ENCODE data around the gene FAM236B.
"Not testable (repeated sequence)": the region's sequence is repeated elsewhere in the genome, so short reads cannot be mapped to it uniquely, and the experiment has no call there.

The FAM236B gene

DNA sequence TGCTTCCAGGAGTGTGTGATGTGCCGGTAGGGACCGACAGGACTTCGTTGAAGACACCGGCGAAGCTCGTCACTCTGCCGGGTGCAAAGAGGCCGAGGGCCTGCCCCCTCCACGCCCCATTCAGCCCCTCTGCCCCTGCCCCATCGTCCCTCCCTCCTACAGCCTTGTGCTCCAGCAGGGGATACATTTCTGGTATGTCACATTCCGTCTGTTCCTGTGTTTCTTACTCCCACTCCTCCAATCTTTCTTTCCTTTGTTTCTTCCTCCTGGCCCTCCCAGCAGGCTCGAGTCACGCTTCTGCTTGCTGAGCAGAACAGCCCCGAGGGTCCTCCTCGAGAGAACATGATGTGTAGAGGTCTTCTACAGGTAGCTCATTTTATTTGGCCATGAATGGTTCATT lies at the start of gene FAM236B:
FAM236B (minus strand) TSS at position 101 of the 400 bp plus-strand sequence; CDS start at position 1, 100 bp downstream.
- not testable (repeated sequence) for H3K4me1 Mint-ChIP-seq (ENCODE audit: low read depth); H3K36me3 Mint-ChIP-seq (ENCODE audit: low read depth); H3K4me3 Mint-ChIP-seq; H3K9me3 Mint-ChIP-seq; H3K27ac Mint-ChIP-seq; H3K27me3 Mint-ChIP-seq

DNA sequence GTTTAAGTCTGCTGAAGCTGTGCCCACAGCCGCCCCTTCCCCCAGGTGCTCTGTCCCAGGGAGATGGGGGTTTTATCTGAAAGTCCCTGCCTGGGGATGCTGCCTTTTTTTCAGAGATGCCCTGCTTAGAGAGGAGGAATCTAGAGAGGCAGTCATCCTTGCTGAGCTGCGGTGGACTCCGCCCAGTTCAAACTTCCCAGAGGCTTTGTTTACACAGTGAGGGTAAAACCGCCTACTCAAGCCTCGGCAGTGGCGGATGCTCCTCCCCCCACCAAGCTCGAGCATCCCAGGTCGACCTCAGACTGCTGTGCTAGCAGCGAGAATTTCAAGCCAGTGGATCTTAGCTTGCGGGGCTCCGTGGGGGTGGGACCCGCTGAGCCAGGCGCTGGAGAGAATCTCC lies 48.2 kb upstream of the FAM236B start:
- not testable (repeated sequence) for H3K36me3 Mint-ChIP-seq (ENCODE audit: low read depth); H3K4me1 Mint-ChIP-seq (ENCODE audit: low read depth); H3K27me3 Mint-ChIP-seq; H3K27ac Mint-ChIP-seq; H3K4me3 Mint-ChIP-seq; H3K9me3 Mint-ChIP-seq

GRCh38 chrX:72808110-72808509 lies 25.6 kb upstream of the FAM236B start, which contains the start of gene FAM236D:
Gene FAM236D, minus strand, starts transcription at chrX:72808210. Its CDS starts 100 bp downstream, at chrX:72808110.
- H3K4me3 Mint-ChIP-seq; H3K4me1 Mint-ChIP-seq (ENCODE audit: low read depth); H3K27ac Mint-ChIP-seq; H3K9me3 Mint-ChIP-seq; H3K27me3 Mint-ChIP-seq; H3K36me3 Mint-ChIP-seq (ENCODE audit: low read depth): not testable (repeated sequence)

GRCh38 chrX:72790390-72790789 lies 7.9 kb upstream of the FAM236B start:
- H3K4me3 Mint-ChIP-seq; H3K36me3 Mint-ChIP-seq (ENCODE audit: low read depth); H3K27me3 Mint-ChIP-seq; H3K27ac Mint-ChIP-seq; H3K4me1 Mint-ChIP-seq (ENCODE audit: low read depth); H3K9me3 Mint-ChIP-seq: not testable (repeated sequence)

- not testable (repeated sequence) for H3K4me3 Mint-ChIP-seq
These were observed 5.7 kb upstream of the FAM236B start for GRCh38 chrX:72788142-72788541.

DNA sequence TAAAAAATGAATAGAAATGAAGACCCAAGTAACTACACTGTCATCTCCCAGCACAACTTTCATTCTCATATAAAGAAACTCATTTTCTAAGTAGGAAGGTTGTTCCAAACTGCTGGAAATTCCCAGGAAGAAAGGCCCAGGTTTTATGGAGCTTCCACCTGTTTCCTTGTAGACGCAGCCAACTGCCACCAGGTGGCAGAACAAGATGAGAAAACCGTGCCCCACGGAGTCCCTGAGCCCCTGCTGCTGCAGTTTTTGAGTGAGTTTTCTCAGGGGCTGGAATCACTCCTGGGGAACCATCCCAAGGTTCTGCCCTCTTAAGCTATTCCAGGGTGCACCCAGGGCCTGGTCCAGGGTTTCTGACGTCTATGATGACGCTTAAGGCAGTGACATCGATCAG lies 1.5 kb upstream of the FAM236B start:
- not testable (repeated sequence) for H3K4me1 Mint-ChIP-seq (ENCODE audit: low read depth); H3K9me3 Mint-ChIP-seq; H3K27me3 Mint-ChIP-seq; H3K36me3 Mint-ChIP-seq (ENCODE audit: low read depth); H3K4me3 Mint-ChIP-seq; H3K27ac Mint-ChIP-seq

More at GRCh38 chrX:72788142-72788541, 5.7 kb upstream of the FAM236B start:
- not testable (repeated sequence) for H3K27ac Mint-ChIP-seq; H3K9me3 Mint-ChIP-seq; H3K4me1 Mint-ChIP-seq (ENCODE audit: low read depth); H3K27me3 Mint-ChIP-seq; H3K36me3 Mint-ChIP-seq (ENCODE audit: low read depth)

- H3K9me3 Mint-ChIP-seq, H3K27me3 Mint-ChIP-seq: not testable (repeated sequence)
These were observed 991 bp upstream of the FAM236B start for GRCh38 chrX:72783365-72783936.

DNA sequence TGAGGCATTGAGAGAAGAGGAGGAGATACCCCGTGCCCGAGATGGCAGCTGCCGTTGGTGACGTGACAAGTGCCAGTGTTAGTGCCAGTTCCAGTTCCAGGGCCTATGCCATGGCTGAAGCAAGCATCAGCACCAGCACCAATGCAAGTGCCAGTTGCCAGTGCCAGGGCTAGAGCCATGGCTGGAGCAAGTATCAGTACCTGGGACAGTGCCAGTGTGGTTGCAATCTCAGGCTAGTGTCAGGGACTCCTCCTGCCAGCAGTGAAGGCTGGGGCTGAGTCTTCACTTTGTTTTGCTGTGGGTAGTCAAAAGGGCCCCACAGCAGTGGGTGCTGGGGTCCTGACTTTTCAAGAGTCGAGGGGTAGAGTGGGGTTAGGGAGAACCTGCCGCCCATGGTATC lies 4.3 kb downstream of the FAM236B start:
- H3K9me3 Mint-ChIP-seq = not testable (repeated sequence)

More at GRCh38 chrX:72783365-72783936, 991 bp upstream of the FAM236B start:
- H3K36me3 Mint-ChIP-seq (ENCODE audit: low read depth); H3K27ac Mint-ChIP-seq; H3K4me3 Mint-ChIP-seq; H3K4me1 Mint-ChIP-seq (ENCODE audit: low read depth): not testable (repeated sequence)

GRCh38 chrX:72777467-72777790 lies 5.0 kb downstream of the FAM236B start:
- H3K9me3 Mint-ChIP-seq; H3K4me3 Mint-ChIP-seq; H3K27ac Mint-ChIP-seq; H3K4me1 Mint-ChIP-seq (ENCODE audit: low read depth); H3K36me3 Mint-ChIP-seq (ENCODE audit: low read depth); H3K27me3 Mint-ChIP-seq: not testable (repeated sequence)

More for the DNA sequence above, 4.3 kb downstream of the FAM236B start:
- H3K4me1 Mint-ChIP-seq (ENCODE audit: low read depth); H3K27ac Mint-ChIP-seq; H3K27me3 Mint-ChIP-seq; H3K36me3 Mint-ChIP-seq (ENCODE audit: low read depth); H3K4me3 Mint-ChIP-seq: not testable (repeated sequence)

GRCh38 chrX:72776653-72777466 lies 5.6 kb downstream of the FAM236B start, which contains the start of gene DMRTC1B:
Gene DMRTC1B, plus strand, starts transcription at chrX:72776890. Its CDS starts 68,246 bp downstream, at chrX:72845136.
- H3K27me3 Mint-ChIP-seq; H3K9me3 Mint-ChIP-seq; H3K4me1 Mint-ChIP-seq (ENCODE audit: low read depth); H3K4me3 Mint-ChIP-seq; H3K36me3 Mint-ChIP-seq (ENCODE audit: low read depth); H3K27ac Mint-ChIP-seq: not testable (repeated sequence)

- not testable (repeated sequence) for H3K4me3 Mint-ChIP-seq; H3K27me3 Mint-ChIP-seq; H3K27ac Mint-ChIP-seq; H3K9me3 Mint-ChIP-seq; H3K36me3 Mint-ChIP-seq (ENCODE audit: low read depth); H3K4me1 Mint-ChIP-seq (ENCODE audit: low read depth)
These were observed 22.0 kb downstream of the FAM236B start for GRCh38 chrX:72760454-72760853.

- not testable (repeated sequence) for H3K4me3 Mint-ChIP-seq; H3K27ac Mint-ChIP-seq; H3K4me1 Mint-ChIP-seq (ENCODE audit: low read depth); H3K27me3 Mint-ChIP-seq; H3K36me3 Mint-ChIP-seq (ENCODE audit: low read depth); H3K9me3 Mint-ChIP-seq
These were observed 33.9 kb downstream of the FAM236B start for GRCh38 chrX:72748545-72748944.

DNA sequence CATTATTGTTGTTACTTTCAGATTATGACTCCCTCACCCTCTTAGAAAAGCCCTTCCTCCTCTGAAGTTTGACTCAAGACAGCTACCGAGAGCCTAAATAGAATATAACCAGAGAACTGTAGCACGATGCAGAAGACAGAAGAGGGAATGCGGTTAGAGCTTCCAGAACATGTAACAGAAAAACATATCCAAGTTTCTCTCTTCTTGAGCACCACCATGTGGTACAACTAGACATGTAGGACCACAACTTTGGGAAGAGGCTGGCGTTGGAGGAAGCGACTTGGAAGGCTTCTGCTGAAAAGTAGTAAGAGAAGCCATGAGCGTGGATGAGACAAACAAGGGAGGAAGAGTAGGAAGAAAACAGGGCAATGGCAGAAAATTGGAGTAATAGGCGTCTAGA lies 36.9 kb downstream of the FAM236B start:
- H3K36me3 Mint-ChIP-seq (ENCODE audit: low read depth); H3K4me1 Mint-ChIP-seq (ENCODE audit: low read depth); H3K27ac Mint-ChIP-seq; H3K27me3 Mint-ChIP-seq; H3K9me3 Mint-ChIP-seq; H3K4me3 Mint-ChIP-seq: not testable (repeated sequence)

- H3K4me3 Mint-ChIP-seq = no peak overlapping the region
- peaks cover 36% of the 10 kb centered on the region for H3K27me3 Mint-ChIP-seq
- no peak overlapping the region for H3K27ac Mint-ChIP-seq
These were observed 46.9 kb downstream of the FAM236B start for GRCh38 chrX:72735561-72735960.

DNA sequence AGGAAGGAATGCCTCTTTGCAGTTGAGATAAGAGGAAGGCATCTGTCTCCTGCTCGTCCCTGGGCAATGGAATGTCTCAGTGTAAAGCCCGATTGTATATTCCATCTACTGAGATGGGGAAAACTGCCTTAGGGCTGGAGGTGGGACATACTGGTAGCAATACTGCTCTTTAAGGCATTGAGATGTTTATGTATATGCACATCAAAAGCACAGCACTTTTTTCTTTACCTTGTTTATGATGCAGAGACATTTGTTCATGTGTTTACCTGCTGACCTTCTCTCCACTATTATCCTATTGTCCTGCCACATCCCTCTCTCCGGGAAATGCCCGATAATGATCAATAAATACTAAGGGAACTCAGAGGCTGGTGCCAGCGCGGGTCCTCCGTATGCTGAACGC lies 48.8 kb downstream of the FAM236B start:
- not testable (repeated sequence) for H3K27ac Mint-ChIP-seq, H3K9me3 Mint-ChIP-seq
- H3K27me3 Mint-ChIP-seq = peaks cover 34% of the 10 kb centered on the region

More at GRCh38 chrX:72735561-72735960, 46.9 kb downstream of the FAM236B start:
- Mint-ChIP-seq H3K4me1 (ENCODE audit: low read depth) (no peaks in the 10 kb centered on the region), H3K9me3 (no peaks in the 10 kb centered on the region), H3K36me3 (ENCODE audit: low read depth) (no peaks in the 10 kb centered on the region)

More for the DNA sequence above, 48.8 kb downstream of the FAM236B start:
- H3K36me3 Mint-ChIP-seq (ENCODE audit: low read depth); H3K4me3 Mint-ChIP-seq; H3K4me1 Mint-ChIP-seq (ENCODE audit: low read depth): not testable (repeated sequence)

All from stimulated activated naive CD8-positive, alpha-beta T cell treated with anti-CD3 and anti-CD28 coated beads, Interleukin-15, Interleukin-2, amounts not matched to agents 100 ng/mL and 50 ng/mL, for 24 hours (primary cell).